Measurements from ENCODE around the gene CORO2A.

GRCh38 chr9:98195671-98196070, 3.2 kb upstream of the CORO2A start:
- TF ChIP-seq EP300 (IDR thresholded peaks at IDR 0.05): no peak
- no peak for TF ChIP-seq CTCF (IDR thresholded peaks at IDR 0.05)
- TF ChIP-seq POLR2A (IDR thresholded peaks at IDR 0.05): no peak
- TF ChIP-seq POLR2AphosphoS5 (IDR thresholded peaks at IDR 0.05): no peak
